ENCODE data around the gene AKAP1.

AKAP1 gene

GRCh38 chr17:57106836-57107497 is 21.9 kb downstream of the AKAP1 start:
- DNase-seq (ENCODE audit: low read depth): no peak

DNA sequence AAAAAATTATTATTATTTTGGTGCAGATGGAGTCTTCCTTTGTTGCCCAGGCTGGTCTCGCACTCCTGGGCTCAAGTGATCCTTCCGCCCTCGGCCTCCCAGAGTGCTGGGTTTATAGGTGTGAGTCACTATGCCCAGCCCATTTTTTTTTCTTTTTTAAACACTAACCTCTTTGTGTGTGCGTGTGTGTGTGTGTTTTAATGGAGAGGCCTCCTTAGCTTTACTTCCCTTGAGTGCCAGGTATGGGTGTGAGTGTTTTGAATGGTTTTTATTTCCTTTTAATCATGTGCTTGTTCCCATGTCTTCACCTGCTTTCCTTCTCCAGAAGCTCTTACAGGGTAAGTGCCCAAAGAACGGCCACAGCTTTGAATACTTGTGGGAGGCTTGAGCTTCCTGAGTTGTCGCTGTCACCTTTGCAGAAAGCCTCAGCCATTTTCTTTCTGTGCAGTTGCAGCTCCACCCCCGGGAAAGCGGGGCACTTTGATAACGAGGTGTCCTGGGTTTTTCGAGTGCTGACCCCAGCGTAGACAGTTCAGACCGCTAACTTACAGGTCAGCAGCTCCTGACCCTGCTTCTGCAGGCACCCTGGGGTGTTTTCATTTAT is 22.6 kb downstream of the AKAP1 start:
- no peak for DNase-seq (ENCODE audit: low read depth)

- no peak for DNase-seq (ENCODE audit: low read depth)
These were observed 23.8 kb downstream of the AKAP1 start for GRCh38 chr17:57108671-57109392.

GRCh38 chr17:57109393-57110151 is 24.5 kb downstream of the AKAP1 start:
- no peak for DNase-seq (ENCODE audit: low read depth)

GRCh38 chr17:57110152-57110542 is 25.1 kb downstream of the AKAP1 start:
- no peak for DNase-seq (ENCODE audit: low read depth)

DNA sequence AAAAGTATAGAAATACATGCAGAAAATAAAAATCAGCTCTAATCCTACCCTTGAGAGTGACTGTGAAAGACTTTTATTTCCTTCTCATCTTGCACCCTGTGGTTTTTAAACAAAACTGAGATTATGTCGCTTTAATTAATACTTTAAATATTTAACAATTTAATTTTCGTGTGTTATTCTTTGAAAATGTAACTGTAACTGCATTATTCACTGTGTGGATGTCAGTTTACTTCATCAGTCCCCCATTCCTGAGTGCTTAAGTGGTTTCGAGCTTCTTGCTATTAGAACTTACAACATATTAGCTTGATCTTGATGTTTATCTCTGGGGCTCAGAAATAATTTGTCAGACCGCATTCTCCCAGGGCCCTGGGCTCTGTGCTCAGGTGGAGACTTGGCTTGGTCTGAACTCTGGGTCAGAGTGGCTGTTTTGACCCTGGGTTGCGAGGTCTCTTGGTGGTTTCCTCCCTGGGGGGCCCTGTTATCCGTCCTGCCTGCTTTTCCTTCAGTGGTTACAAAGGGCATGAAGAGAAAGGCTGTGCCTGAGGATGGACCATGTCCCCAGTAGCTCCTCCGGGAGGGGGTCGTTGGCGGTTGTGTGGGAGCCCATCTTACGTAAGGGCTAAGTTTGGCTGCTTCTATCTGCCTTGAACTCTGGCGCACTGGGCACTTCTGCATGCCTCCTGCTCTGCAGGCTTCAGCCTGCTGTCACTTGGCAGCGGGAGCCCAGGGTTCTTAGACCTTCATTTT is 25.7 kb downstream of the AKAP1 start:
- DNase-seq (ENCODE audit: low read depth): no peak

DNA sequence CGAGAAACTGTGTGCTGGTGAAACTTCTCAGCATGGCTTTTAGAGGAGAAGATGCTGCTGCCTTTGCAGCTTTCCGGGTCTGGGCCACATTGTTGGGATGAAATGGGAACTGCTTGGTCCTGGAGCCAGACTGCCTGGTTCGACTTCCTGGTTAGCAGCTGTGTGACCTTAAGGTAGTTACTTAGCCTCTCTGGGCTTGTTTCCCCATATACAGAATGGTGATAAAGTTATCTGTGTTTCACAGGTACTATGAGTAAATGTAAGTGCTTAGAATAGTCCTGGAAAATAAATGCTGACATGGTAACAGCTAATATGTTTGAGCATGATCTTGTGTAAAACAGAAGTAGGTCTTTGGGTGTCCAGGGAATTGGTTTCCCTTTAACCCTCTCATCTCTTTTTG is 26.3 kb downstream of the AKAP1 start:
- no peak for DNase-seq (ENCODE audit: low read depth)

DNA sequence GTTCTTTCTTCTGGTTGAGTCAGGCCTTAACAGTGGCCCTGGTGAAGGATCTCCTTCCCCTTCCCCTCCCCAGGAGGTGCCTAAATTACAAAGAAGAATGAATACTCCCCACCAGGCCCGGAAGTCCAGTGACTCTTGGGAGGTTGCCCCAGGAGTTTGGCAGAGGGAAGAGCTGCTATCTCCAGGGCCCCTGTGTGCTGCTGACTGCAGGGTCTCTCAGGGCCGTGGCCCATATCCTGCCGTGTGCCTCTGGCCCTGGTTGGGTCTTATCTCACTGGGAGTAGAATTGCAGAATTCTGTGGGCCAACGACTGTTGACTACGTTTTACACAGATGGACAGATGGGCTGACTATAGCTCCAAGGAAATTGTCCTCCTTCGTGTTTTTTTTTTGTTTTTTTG is 28.0 kb downstream of the AKAP1 start:
- no peak for DNase-seq (ENCODE audit: low read depth)

DNA sequence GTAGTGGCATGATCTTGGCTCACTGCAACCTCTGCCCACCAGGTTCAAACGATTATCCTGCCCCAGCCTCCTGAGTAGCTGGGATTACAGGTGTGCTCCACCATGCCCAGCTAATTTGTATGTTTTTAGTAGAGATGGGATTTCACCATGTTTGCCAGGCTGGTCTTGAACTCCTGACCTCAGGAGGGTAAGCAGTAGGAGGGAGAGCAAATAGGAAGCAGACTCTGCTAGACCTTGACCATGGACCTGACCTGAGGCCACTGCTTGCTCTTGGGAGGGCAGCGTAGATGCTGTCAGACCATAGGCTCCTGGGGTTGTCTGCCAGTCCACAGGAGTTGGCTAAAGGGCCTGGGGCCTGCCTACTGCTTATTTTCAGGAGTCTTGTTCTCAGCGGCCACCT is 28.6 kb downstream of the AKAP1 start:
- DNase-seq (ENCODE audit: low read depth): no peak

GRCh38 chr17:57114085-57114673 is 29.1 kb downstream of the AKAP1 start:
- no peak for DNase-seq (ENCODE audit: low read depth)

DNA sequence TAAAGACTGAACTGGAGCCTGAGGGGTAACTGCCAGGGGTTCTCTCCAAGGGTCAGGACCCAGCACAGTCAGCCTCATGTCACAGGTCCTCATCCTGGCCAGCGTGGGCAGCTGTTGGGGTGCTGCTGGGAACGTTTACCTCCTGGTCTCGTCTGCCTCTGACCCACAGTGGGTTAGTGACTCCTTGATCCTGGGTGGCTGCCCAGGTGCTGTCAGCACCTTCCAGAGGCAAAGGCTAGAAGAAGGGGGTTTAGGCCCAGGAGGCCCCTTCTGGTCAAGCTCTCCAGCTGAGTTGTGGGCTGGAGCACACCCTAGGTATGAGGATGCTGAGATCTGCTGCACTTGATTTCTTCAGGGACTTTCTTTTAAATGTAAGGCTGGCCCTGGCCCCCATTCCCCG is 30.3 kb downstream of the AKAP1 start:
- no peak for DNase-seq (ENCODE audit: low read depth)

- no peak for DNase-seq (ENCODE audit: low read depth)
These were observed 30.9 kb downstream of the AKAP1 start for GRCh38 chr17:57115916-57116315.

- DNase-seq (ENCODE audit: low read depth): no peak
These were observed 32.8 kb downstream of the AKAP1 start for GRCh38 chr17:57117798-57118197.

- DNase-seq (ENCODE audit: low read depth): no peak
These were observed 35.8 kb downstream of the AKAP1 start for GRCh38 chr17:57120814-57121213.

- DNase-seq (ENCODE audit: low read depth): peak; percentile 31
These were observed 36.4 kb downstream of the AKAP1 start for GRCh38 chr17:57121308-57122042.

GRCh38 chr17:57124053-57124452 is 39.0 kb downstream of the AKAP1 start:
- no peak for DNase-seq (ENCODE audit: low read depth)

- no peak for DNase-seq (ENCODE audit: low read depth)
These were observed 40.4 kb downstream of the AKAP1 start for GRCh38 chr17:57125406-57125805.

DNA sequence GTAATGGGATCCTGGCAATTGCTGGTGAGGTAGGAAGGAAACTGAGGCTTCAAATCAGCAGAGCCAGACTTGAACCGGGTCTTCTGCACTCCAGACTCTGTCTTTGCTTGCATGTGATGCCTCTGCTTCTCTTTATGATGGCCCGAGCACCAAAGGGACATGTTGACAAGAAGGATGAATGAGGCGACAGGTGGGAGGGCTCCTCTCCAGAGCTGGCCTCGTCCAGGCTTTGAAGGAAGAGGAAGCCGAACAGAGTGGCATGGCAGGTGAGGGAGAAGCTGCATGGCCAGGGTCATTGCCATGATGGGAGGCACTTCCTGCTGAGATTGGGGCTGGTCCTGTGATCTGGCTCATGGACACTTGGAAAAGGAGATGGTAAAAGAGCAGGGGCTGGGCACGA is 40.8 kb downstream of the AKAP1 start:
- no peak for DNase-seq (ENCODE audit: low read depth)

GRCh38 chr17:57130708-57131461 is 45.8 kb downstream of the AKAP1 start:
- peak; percentile 68 for DNase-seq (ENCODE audit: low read depth)

DNA sequence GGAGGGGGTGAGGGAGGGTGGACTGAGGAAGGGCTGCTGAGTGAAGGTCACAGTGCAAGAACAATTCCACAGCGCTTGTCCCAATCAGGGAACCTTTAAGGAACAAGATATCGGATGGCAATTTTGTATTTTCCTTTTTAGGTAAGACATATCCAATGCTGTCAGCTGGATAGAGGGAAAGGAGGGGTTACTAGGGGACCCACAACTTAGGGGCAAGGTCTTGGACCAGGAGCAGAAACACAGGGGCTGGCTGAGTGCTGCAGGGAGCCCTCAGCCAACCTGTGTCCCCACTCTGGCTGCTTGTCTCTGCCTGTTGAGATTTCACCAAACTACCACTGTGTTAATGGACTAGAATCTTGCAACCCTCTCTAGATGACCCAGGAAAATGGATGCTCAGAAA is 47.6 kb downstream of the AKAP1 start:
- no peak for DNase-seq (ENCODE audit: low read depth)

Measured in fibroblast of gingiva (primary cell).